Mesendoderm (in vitro differentiated cells): Measurements from ENCODE around the gene SAMD14.
A peak's percentile ranks its signal among the peaks of the same experiment; 100 is the strongest.

Experiments
- DNase-seq: peaks from one replicate; pipeline ENCODE4 v3.0.0; 2013
- H2AK5ac ChIP-seq: 2 replicates; pipeline ENCODE4 v1.6.1; 2013; ENCODE audit warnings: low read length, inconsistent platforms
- H2BK120ac ChIP-seq: 2 replicates; pipeline ENCODE4 v1.6.1; 2013; ENCODE audit warnings: low read depth, mild to moderate bottlenecking, low read length, moderate library complexity, mixed read lengths
- H2BK15ac ChIP-seq: replicated peaks from 2 replicates; pipeline ENCODE4 v1.6.1; 2013; ENCODE audit warnings: low read depth, mild to moderate bottlenecking, moderate library complexity
- H2BK5ac ChIP-seq: 2 replicates; pipeline ENCODE4 v1.6.1; 2013; ENCODE audit warnings: low read length, inconsistent platforms
- H3K18ac ChIP-seq: 2 replicates; pipeline ENCODE4 v1.6.1; 2013; ENCODE audit warnings: mild to moderate bottlenecking, low read length, mixed read lengths
- H3K23ac ChIP-seq: one replicate; pipeline ENCODE4 v1.6.1; 2013; ENCODE audit warnings: low read length
- H3K27ac ChIP-seq: 2 replicates; pipeline ENCODE4 v1.5.1; 2013; ENCODE audit warnings: low read depth, mild to moderate bottlenecking, inconsistent platforms, low read length, moderate library complexity
- H3K27me3 ChIP-seq: 2 replicates; pipeline ENCODE4 v1.6.1; 2013; ENCODE audit warnings: low read length, control low read depth, mild to moderate bottlenecking, inconsistent platforms; ENCODE audit not compliant: insufficient read depth, poor library complexity
- H3K36me3 ChIP-seq: 2 replicates; pipeline ENCODE4 v1.6.1; 2013; ENCODE audit warnings: low read length, inconsistent platforms; ENCODE audit not compliant: control insufficient read depth, insufficient read depth
- H3K4ac ChIP-seq: one replicate; pipeline ENCODE4 v1.6.1; 2013; ENCODE audit warnings: low read depth, mild to moderate bottlenecking, low read length, moderate library complexity
- H3K4me1 ChIP-seq: 2 replicates; pipeline ENCODE4 v1.6.1; 2013; ENCODE audit warnings: low read depth, low read length, inconsistent platforms; ENCODE audit not compliant: control insufficient read depth
- H3K4me2 ChIP-seq: 2 replicates; pipeline ENCODE4 v1.6.1; 2013; ENCODE audit warnings: low read length
- H3K4me3 ChIP-seq: 2 replicates; pipeline ENCODE4 v1.5.1; 2013; ENCODE audit warnings: mild to moderate bottlenecking, low read length
- H3K56ac ChIP-seq: one replicate; pipeline ENCODE4 v1.6.1; 2013; ENCODE audit warnings: low read length
- H3K79me1 ChIP-seq: 2 replicates; pipeline ENCODE4 v1.6.1; 2013; ENCODE audit warnings: low read length, inconsistent platforms
- H3K79me2 ChIP-seq: 2 replicates; pipeline ENCODE4 v1.6.1; 2013; ENCODE audit warnings: mild to moderate bottlenecking, low read length; ENCODE audit not compliant: control insufficient read depth, insufficient read depth
- H3K9ac ChIP-seq: 2 replicates; pipeline ENCODE4 v1.6.1; 2013; ENCODE audit warnings: low read length, inconsistent platforms
- H4K5ac ChIP-seq: one replicate; pipeline ENCODE4 v1.6.1; 2013; ENCODE audit warnings: low read length
- H4K8ac ChIP-seq: one replicate; pipeline ENCODE4 v1.6.1; 2013; ENCODE audit warnings: low read depth, mild to moderate bottlenecking, control low read depth, low read length, moderate library complexity
- WGBS: extraction: QIAGEN DNeasy Blood & Tissue Kit; methylation state at CpG from one replicate; pipeline ENCODE4 v1.1.7; 2013; ENCODE audit warnings: low lambda C conversion rate, missing lambda C conversion rate; ENCODE audit not compliant: insufficient coverage; ENCODE audit errors: extremely low coverage; 5-methylcytosine and 5-hydroxymethylcytosine counted together

Gene SAMD14

GRCh38 chr17:50139185-50139783 is 9.3 kb upstream of the SAMD14 start:
- peak overlapping the region; percentile 0 for H3K56ac ChIP-seq
- H3K4me1 ChIP-seq = peaks cover 4% of the 10 kb centered on the region
- no peaks in the 10 kb centered on the region for H3K79me1 ChIP-seq
- no peak overlapping the region for H2BK15ac ChIP-seq
- H2BK5ac ChIP-seq = no peak overlapping the region
- H3K36me3 ChIP-seq = peaks cover 16% of the 10 kb centered on the region
- no peak overlapping the region for H3K4ac ChIP-seq
- DNase-seq = no peak
- H3K18ac ChIP-seq = no peak overlapping the region
- WGBS = no CpG with 5 or more reads among the region's 15 CpGs
- no peak overlapping the region for H2AK5ac ChIP-seq
- H3K23ac ChIP-seq = no peak overlapping the region
- H3K4me2 ChIP-seq = no peak overlapping the region
- H3K9ac ChIP-seq = no peak overlapping the region
- H4K8ac ChIP-seq = no peak overlapping the region
- H3K4me3 ChIP-seq = no peak overlapping the region
- no peak overlapping the region for H2BK120ac ChIP-seq
- no peak overlapping the region for H3K27ac ChIP-seq
- no peaks in the 10 kb centered on the region for H3K79me2 ChIP-seq
- H4K5ac ChIP-seq = no peak overlapping the region
- no peaks in the 10 kb centered on the region for H3K27me3 ChIP-seq

GRCh38 chr17:50137042-50137441 is 7.1 kb upstream of the SAMD14 start:
- Histone ChIP-seq H3K9ac (no peak overlapping the region), H3K4ac (no peak overlapping the region), H3K56ac (no peak overlapping the region), H3K4me2 (no peak overlapping the region), H2BK120ac (no peak overlapping the region), H2AK5ac (no peak overlapping the region), H3K4me3 (no peak overlapping the region), H3K79me1 (no peaks in the 10 kb centered on the region), H3K4me1 (peaks cover 10% of the 10 kb centered on the region), H4K8ac (no peak overlapping the region), H3K79me2 (no peaks in the 10 kb centered on the region), H3K18ac (no peak overlapping the region), H3K36me3 (peaks cover 13% of the 10 kb centered on the region), H4K5ac (no peak overlapping the region), H3K27me3 (no peaks in the 10 kb centered on the region), H2BK5ac (no peak overlapping the region), H2BK15ac (no peak overlapping the region), H3K23ac (no peak overlapping the region), H3K27ac (no peak overlapping the region)
- no peak for DNase-seq
- no CpG with 5 or more reads among the region's 4 CpGs for WGBS

GRCh38 chr17:50136096-50136687 is 6.2 kb upstream of the SAMD14 start:
- Histone ChIP-seq H4K5ac (no peak overlapping the region), H3K79me2 (no peaks in the 10 kb centered on the region), H3K18ac (no peak overlapping the region), H3K4me1 (peaks cover 10% of the 10 kb centered on the region), H2BK5ac (no peak overlapping the region), H4K8ac (no peak overlapping the region), H2BK120ac (no peak overlapping the region), H3K27me3 (no peaks in the 10 kb centered on the region), H2AK5ac (no peak overlapping the region), H3K36me3 (peaks cover 13% of the 10 kb centered on the region), H3K4me2 (no peak overlapping the region), H3K56ac (no peak overlapping the region), H3K23ac (no peak overlapping the region), H3K79me1 (no peaks in the 10 kb centered on the region), H2BK15ac (no peak overlapping the region), H3K4me3 (no peak overlapping the region), H3K4ac (no peak overlapping the region), H3K27ac (no peak overlapping the region), H3K9ac (no peak overlapping the region)
- no peak for DNase-seq
- no CpG with 5 or more reads among the region's 11 CpGs for WGBS

- Histone ChIP-seq H3K4me3 (no peak overlapping the region), H3K4me2 (no peak overlapping the region), H3K56ac (no peak overlapping the region), H3K79me2 (no peaks in the 10 kb centered on the region), H3K36me3 (peaks cover 7% of the 10 kb centered on the region), H3K18ac (no peak overlapping the region), H3K9ac (no peak overlapping the region), H3K79me1 (no peaks in the 10 kb centered on the region), H2BK15ac (no peak overlapping the region), H2BK5ac (no peak overlapping the region), H2AK5ac (no peak overlapping the region), H3K4me1 (peaks cover 12% of the 10 kb centered on the region), H3K4ac (no peak overlapping the region), H4K5ac (no peak overlapping the region), H4K8ac (no peak overlapping the region), H3K23ac (no peak overlapping the region), H3K27ac (no peak overlapping the region), H3K27me3 (no peaks in the 10 kb centered on the region), H2BK120ac (no peak overlapping the region)
- no peak for DNase-seq
- no CpG with 5 or more reads among the region's 16 CpGs for WGBS
Observed at GRCh38 chr17:50135316-50136095, 5.5 kb upstream of the SAMD14 start.

GRCh38 chr17:50134206-50135110 is 4.5 kb upstream of the SAMD14 start:
- peaks cover 7% of the 10 kb centered on the region for H3K36me3 ChIP-seq
- no peak overlapping the region for H3K56ac ChIP-seq
- H3K4me1 ChIP-seq = peaks cover 10% of the 10 kb centered on the region
- no peak overlapping the region for H3K4me3 ChIP-seq
- H4K5ac ChIP-seq = no peak overlapping the region
- H3K27ac ChIP-seq = no peak overlapping the region
- no peak overlapping the region for H2BK15ac ChIP-seq
- no peak overlapping the region for H3K4ac ChIP-seq
- WGBS = no CpG with 5 or more reads among the region's 16 CpGs
- H3K27me3 ChIP-seq = no peaks in the 10 kb centered on the region
- no peak overlapping the region for H2BK120ac ChIP-seq
- H3K18ac ChIP-seq = no peak overlapping the region
- H2BK5ac ChIP-seq = no peak overlapping the region
- H3K79me1 ChIP-seq = no peaks in the 10 kb centered on the region
- H3K23ac ChIP-seq = no peak overlapping the region
- H2AK5ac ChIP-seq = no peak overlapping the region
- no peak overlapping the region for H4K8ac ChIP-seq
- no peak overlapping the region for H3K4me2 ChIP-seq
- peak; percentile 30 for DNase-seq
- H3K9ac ChIP-seq = no peak overlapping the region
- H3K79me2 ChIP-seq = no peaks in the 10 kb centered on the region
